ENCODE measurements around the gene CLASP1. TPM values are rescaled to one million over a fixed set of nuclear protein-coding genes. Genes with fewer than 3 reads are reported as not detected.
A peak's percentile ranks its signal among the peaks of the same experiment; 100 is the strongest.

Gene CLASP1
- total and polyA plus RNA-seq, 11 donors = 16.0 to 84.5 (median 60.2) TPM

- no peaks in the 10 kb centered on the region for H3K9me3 ChIP-seq
- no peak overlapping the region for H3K4me3 ChIP-seq
- intact Hi-C loops (cut with DNase I) = loop anchor here (5.0 to 10.0 kb wide), 8 partner anchors 49 to 204 kb away; partner anchors contain the start of genes CLASP1 (in 4 of the 10) and NIFK (in 4 of the 10)
- H3K27me3 ChIP-seq = no peaks in the 10 kb centered on the region
- H3K27ac ChIP-seq = peak overlapping the region in 9 of 12 donors; percentile 7 to 96 (median 43)
- peaks cover 0 to 64% (median 40%) of the 10 kb centered on the region in 12 donors for H3K4me1 ChIP-seq
- DNase-seq (no peak), ATAC-seq (no peak)
- WGBS, 4 donors = 46 to 52% (median 48%) methylated on average over 6 of the region's 6 CpGs
- no peak for TF ChIP-seq POLR2A (IDR thresholded peaks at IDR 0.05)
- TF ChIP-seq CTCF (IDR thresholded peaks at IDR 0.05) = no peak
- peaks cover 0 to 6% (median 0%) of the 10 kb centered on the region in 9 donors for H3K36me3 ChIP-seq
Measured at GRCh38 chr2:121532894-121533293, 116.4 kb downstream of the CLASP1 start.

- intact Hi-C loops (cut with DNase I) = loop anchor here (5.0 to 10.0 kb wide), 8 partner anchors 50 to 205 kb away; partner anchors contain the start of genes CLASP1 (in 4 of the 10) and NIFK (in 4 of the 10)
- H3K27me3 ChIP-seq = no peaks in the 10 kb centered on the region
- peak overlapping the region in 9 of 12 donors; percentile 90 to 98 (median 96) for H3K27ac ChIP-seq
- TF ChIP-seq POLR2A (IDR thresholded peaks at IDR 0.05) (no peak), CTCF (IDR thresholded peaks at IDR 0.05) (no peak)
- peaks cover 0 to 64% (median 42%) of the 10 kb centered on the region in 12 donors for H3K4me1 ChIP-seq
- no peak for ATAC-seq
- peaks cover 0 to 12% (median 2%) of the 10 kb centered on the region in 9 donors for H3K36me3 ChIP-seq
- H3K4me3 ChIP-seq = peak overlapping the region in 3 of 12 donors; percentile 74 to 88 (median 84)
- DNase-seq = no peak
- 18 to 28% (median 20%) methylated on average over 4 of the region's 4 CpGs for WGBS, 4 donors
- no peaks in the 10 kb centered on the region for H3K9me3 ChIP-seq
Measured at GRCh38 chr2:121532347-121532766, 116.9 kb downstream of the CLASP1 start.

- TF ChIP-seq POLR2A (IDR thresholded peaks at IDR 0.05) = no peak
- no peak for TF ChIP-seq CTCF (IDR thresholded peaks at IDR 0.05)
- Histone ChIP-seq H3K9me3 (no peaks in the 10 kb centered on the region), H3K4me3 (peak overlapping the region; percentile 64 to 88 (median 73)), H3K27me3 (no peaks in the 10 kb centered on the region), H3K27ac (peak overlapping the region; percentile 90 to 100 (median 96)), H3K36me3 (peaks cover 0 to 28% (median 11%) of the 10 kb centered on the region in 9 donors), H3K4me1 (peaks cover 0 to 80% (median 50%) of the 10 kb centered on the region in 12 donors)
- peak; percentile 82 to 91 (median 86) for DNase-seq
- peak; percentile 81 to 84 (median 83) for ATAC-seq
- 1% methylated on average over 38 to 46 of the region's 46 CpGs for WGBS, 4 donors
- intact Hi-C loops (cut with DNase I) = loop anchor here (1.0 to 10.0 kb wide), 12 partner anchors 52 to 207 kb away; partner anchors contain the start of genes CLASP1 (in 10 of the 10) and NIFK (in 5 of the 10)
Measured at GRCh38 chr2:121530212-121530705, 119.0 kb downstream of the CLASP1 start.

- 10 to 11% (median 11%) methylated on average over 18 to 19 of the region's 19 CpGs for WGBS, 4 donors
- intact Hi-C loops (cut with DNase I) = loop anchor here (1.0 to 10.0 kb wide), 14 partner anchors 52 to 208 kb away; partner anchors contain the start of genes CLASP1 (in 10 of the 10) and NIFK (in 6 of the 10)
- peak overlapping the region; percentile 90 to 100 (median 96) for H3K27ac ChIP-seq
- peak overlapping the region; percentile 64 to 88 (median 73) for H3K4me3 ChIP-seq
- H3K9me3 ChIP-seq = no peaks in the 10 kb centered on the region
- TF ChIP-seq CTCF (IDR thresholded peaks at IDR 0.05) (no peak), POLR2A (IDR thresholded peaks at IDR 0.05) (no peak)
- peaks cover 0 to 83% (median 53%) of the 10 kb centered on the region in 12 donors for H3K4me1 ChIP-seq
- DNase-seq (peak; percentile 76 to 84 (median 79)), ATAC-seq (peak; percentile 47 to 77 (median 66))
- H3K36me3 ChIP-seq = peaks cover 0 to 33% (median 16%) of the 10 kb centered on the region in 9 donors
- H3K27me3 ChIP-seq = no peaks in the 10 kb centered on the region
Measured at GRCh38 chr2:121529439-121530211, 119.6 kb downstream of the CLASP1 start.

Data from heart left ventricle (tissue), 16 donors.